ENCODE measurements around the gene HDGFL1. TPM values are rescaled to one million over a fixed set of nuclear protein-coding genes. Genes with fewer than 3 reads are reported as not detected.

The HDGFL1 gene
- total RNA-seq: not detected

DNA sequence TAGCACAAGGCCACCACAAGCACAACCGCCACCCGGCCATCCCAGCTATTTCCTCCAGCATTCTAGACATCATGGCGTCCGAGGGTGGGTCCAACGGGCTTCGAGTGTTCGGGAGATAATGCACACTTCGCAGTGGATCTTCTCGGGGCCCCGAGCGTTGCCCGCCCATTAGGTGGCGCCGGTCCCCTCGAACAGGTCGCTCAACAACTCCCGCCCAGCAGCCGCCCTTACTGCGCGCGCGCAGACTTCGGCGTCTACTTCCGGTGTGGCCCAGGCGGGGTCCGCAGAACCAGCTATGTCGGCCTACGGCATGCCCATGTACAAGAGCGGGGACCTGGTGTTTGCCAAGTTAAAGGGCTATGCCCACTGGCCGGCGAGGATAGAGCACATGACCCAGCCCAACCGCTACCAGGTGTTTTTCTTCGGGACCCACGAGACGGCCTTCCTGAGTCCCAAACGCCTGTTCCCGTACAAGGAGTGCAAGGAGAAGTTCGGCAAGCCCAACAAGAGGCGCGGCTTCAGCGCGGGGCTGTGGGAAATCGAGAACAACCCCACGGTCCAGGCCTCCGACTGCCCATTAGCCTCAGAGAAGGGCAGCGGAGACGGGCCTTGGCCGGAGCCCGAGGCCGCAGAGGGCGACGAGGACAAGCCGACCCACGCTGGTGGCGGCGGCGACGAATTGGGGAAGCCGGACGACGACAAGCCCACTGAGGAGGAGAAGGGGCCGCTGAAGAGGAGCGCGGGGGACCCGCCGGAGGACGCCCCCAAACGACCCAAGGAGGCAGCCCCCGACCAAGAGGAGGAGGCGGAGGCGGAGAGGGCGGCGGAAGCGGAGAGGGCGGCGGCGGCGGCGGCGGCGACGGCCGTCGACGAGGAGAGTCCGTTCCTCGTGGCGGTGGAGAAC, at the start of gene HDGFL1:
TSS of gene HDGFL1 (plus strand) at position 286 of the 904 bp plus-strand sequence. CDS start at position 296, 10 bp downstream.
- no peaks in the 10 kb centered on the region for H3K27me3 Mint-ChIP-seq
- no peak within 1 kb of the TSS for H3K4me3 Mint-ChIP-seq
- ATAC-seq (no peak), DNase-seq (ENCODE audit: low spot score) (no peak)
- no peaks in the 10 kb centered on the region for H3K36me3 Mint-ChIP-seq
- H3K4me1 Mint-ChIP-seq (ENCODE audit: low read depth in 2 of 2): no peaks in the 10 kb centered on the region
- no peak within 1 kb of the TSS for H3K27ac Mint-ChIP-seq
- peaks cover 7% of the 10 kb centered on the region for H3K9me3 Mint-ChIP-seq

GRCh38 chr6:22521035-22521434, 48.3 kb upstream of the HDGFL1 start:
- ATAC-seq: no peak
- Mint-ChIP-seq H3K27ac (no peak overlapping the region), H3K4me1 (ENCODE audit: low read depth in 2 of 2) (no peaks in the 10 kb centered on the region), H3K9me3 (peaks cover 16% of the 10 kb centered on the region), H3K27me3 (no peaks in the 10 kb centered on the region), H3K36me3 (peaks cover 6% of the 10 kb centered on the region), H3K4me3 (no peak overlapping the region)
- DNase-seq (ENCODE audit: low spot score): no peak

DNA sequence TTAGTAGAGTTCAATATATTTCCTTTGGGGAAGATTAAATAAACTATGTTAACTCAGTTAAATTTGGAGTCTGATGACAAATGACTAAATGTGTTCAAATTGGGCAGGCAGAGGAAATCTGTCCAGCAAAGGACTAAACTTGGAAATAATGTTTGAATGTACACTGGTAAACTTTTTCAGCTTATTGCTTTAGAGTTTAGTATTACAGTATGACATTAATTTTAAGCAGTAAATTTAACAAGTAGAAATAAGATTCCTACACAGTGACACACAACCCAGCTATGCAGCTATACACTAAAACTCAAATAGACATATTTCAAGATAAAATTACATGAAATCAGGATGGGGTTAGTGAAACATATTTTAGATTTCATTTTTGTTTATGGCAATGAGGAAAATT, 42.6 kb upstream of the HDGFL1 start:
- H3K36me3 Mint-ChIP-seq: peaks cover 6% of the 10 kb centered on the region
- H3K27ac Mint-ChIP-seq: no peak overlapping the region
- ATAC-seq (no peak), DNase-seq (ENCODE audit: low spot score) (no peak)
- H3K4me1 Mint-ChIP-seq (ENCODE audit: low read depth in 2 of 2): no peaks in the 10 kb centered on the region
- H3K27me3 Mint-ChIP-seq: no peaks in the 10 kb centered on the region
- peaks cover 19% of the 10 kb centered on the region for H3K9me3 Mint-ChIP-seq
- no peak overlapping the region for H3K4me3 Mint-ChIP-seq

DNA sequence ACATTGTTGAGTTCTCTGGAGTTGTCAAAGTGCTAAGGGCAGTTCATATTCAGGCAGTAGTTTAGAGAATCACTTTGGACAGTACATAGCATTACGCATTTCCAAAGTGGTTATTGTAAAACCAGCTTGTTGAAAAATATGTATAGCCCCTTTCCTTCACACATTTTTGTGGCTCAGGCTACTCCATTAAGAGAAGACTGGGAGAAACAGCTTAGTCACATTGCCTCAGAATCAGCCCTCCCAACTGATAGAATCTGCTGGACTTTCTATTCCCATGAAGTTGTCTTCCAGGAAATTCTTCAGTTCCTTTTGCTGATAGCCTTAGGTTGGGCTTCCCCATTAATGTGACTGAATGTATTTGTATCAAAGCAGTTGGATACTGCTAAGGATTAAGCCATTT, 39.5 kb upstream of the HDGFL1 start:
- Mint-ChIP-seq H3K4me1 (ENCODE audit: low read depth in 2 of 2) (no peaks in the 10 kb centered on the region), H3K27me3 (no peaks in the 10 kb centered on the region), H3K9me3 (peaks cover 9% of the 10 kb centered on the region), H3K4me3 (no peak overlapping the region), H3K27ac (no peak overlapping the region), H3K36me3 (no peaks in the 10 kb centered on the region)
- no peak for DNase-seq (ENCODE audit: low spot score)
- ATAC-seq: no peak

DNA sequence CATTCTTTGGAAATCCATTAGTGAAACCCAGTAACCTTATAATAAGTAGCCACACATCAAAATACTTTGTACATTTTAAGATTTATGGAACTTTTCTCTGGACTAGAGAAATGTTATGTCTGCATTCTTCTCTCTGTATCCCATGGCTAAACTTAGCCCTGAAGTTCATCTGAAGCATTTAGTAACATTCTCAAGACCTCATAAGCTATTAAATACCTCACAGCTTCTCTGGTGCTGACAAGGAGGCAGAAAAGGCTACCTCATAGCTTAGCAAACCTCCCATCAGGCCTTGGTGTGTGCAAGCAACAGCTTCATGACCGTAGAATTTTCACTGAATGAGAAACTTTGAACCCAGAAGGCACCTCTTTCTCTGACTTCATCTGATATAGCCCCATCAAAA, 38.9 kb upstream of the HDGFL1 start:
- Mint-ChIP-seq H3K36me3 (no peaks in the 10 kb centered on the region), H3K4me3 (no peak overlapping the region), H3K9me3 (peaks cover 9% of the 10 kb centered on the region), H3K27me3 (no peaks in the 10 kb centered on the region), H3K4me1 (ENCODE audit: low read depth in 2 of 2) (no peaks in the 10 kb centered on the region), H3K27ac (no peak overlapping the region)
- no peak for ATAC-seq
- no peak for DNase-seq (ENCODE audit: low spot score)

DNA sequence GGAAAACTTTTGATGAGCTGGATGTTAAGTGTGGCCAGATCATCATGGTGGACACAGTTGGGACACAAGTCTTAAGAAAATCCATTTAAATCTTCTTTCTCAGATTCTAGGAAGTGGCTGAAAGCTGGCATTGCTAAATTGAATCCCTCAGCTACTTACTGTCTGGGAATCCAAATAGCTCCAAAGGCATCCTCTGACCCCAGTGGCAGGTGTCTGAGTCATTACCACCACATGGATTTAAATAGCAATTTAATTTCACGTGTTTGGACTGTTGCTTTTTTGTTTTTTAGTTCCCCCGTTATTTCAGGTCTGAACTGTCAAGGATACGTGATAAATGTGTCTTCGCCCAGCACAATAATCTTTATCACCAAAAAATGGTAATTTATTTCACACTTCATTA, 33.2 kb upstream of the HDGFL1 start:
- no peaks in the 10 kb centered on the region for H3K36me3 Mint-ChIP-seq
- DNase-seq (ENCODE audit: low spot score) (no peak), ATAC-seq (no peak)
- H3K4me3 Mint-ChIP-seq: no peak overlapping the region
- no peaks in the 10 kb centered on the region for H3K4me1 Mint-ChIP-seq (ENCODE audit: low read depth in 2 of 2)
- no peak overlapping the region for H3K27ac Mint-ChIP-seq
- H3K9me3 Mint-ChIP-seq: peaks cover 8% of the 10 kb centered on the region
- no peaks in the 10 kb centered on the region for H3K27me3 Mint-ChIP-seq

GRCh38 chr6:22544476-22544875, 24.9 kb upstream of the HDGFL1 start:
- Mint-ChIP-seq H3K36me3 (no peaks in the 10 kb centered on the region), H3K27ac (no peak overlapping the region), H3K4me1 (ENCODE audit: low read depth in 2 of 2) (no peaks in the 10 kb centered on the region), H3K9me3 (peaks cover 3% of the 10 kb centered on the region), H3K4me3 (no peak overlapping the region), H3K27me3 (no peaks in the 10 kb centered on the region)
- no peak for ATAC-seq
- DNase-seq (ENCODE audit: low spot score): no peak

DNA sequence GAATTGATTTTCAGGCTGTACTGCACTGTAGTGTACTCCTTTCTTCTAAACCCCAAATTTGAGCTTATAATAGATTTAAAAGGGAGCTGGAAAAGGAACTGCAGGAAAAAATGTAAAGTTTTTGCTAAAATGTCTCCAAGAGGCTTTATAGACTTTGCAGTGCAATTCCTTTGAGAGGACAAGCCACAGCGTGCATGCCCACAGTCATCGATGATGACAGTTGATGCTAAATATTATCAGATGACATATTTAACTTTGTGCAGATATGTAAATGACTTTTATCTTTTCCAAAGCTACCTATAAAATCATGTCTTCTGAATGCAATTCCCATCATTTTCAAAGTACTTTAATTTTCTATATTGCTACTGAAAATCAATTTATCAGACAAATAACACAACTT, 24.3 kb upstream of the HDGFL1 start:
- ATAC-seq: no peak
- no peak for DNase-seq (ENCODE audit: low spot score)
- H3K4me3 Mint-ChIP-seq: no peak overlapping the region

DNA sequence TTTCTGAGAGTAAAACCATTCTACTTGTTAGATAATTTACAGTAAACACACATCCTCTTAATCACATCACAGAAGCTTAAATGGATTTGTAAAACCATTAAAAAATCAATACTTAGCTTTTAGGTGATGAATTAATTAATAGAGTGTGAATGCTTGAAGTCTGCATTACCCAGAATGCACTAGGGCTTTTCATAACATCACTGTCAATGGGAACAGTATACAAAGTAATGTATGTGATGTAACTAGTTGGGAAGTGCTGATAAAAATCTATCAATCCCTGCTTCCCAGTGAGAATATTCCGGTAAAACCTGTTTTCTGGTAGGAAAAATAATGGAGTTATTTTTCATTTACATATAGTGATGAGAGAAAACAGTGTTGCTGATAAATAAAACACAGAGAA, 23.1 kb upstream of the HDGFL1 start:
- H3K36me3 Mint-ChIP-seq: no peaks in the 10 kb centered on the region
- DNase-seq (ENCODE audit: low spot score) (no peak), ATAC-seq (no peak)
- peaks cover 8% of the 10 kb centered on the region for H3K9me3 Mint-ChIP-seq
- H3K27ac Mint-ChIP-seq: no peak overlapping the region
- no peaks in the 10 kb centered on the region for H3K27me3 Mint-ChIP-seq
- no peaks in the 10 kb centered on the region for H3K4me1 Mint-ChIP-seq (ENCODE audit: low read depth in 2 of 2)
- no peak overlapping the region for H3K4me3 Mint-ChIP-seq

More for the DNA sequence above, 24.3 kb upstream of the HDGFL1 start:
- Mint-ChIP-seq H3K27ac (no peak overlapping the region), H3K36me3 (no peaks in the 10 kb centered on the region), H3K4me1 (ENCODE audit: low read depth in 2 of 2) (no peaks in the 10 kb centered on the region), H3K27me3 (no peaks in the 10 kb centered on the region), H3K9me3 (peaks cover 5% of the 10 kb centered on the region)

- DNase-seq (ENCODE audit: low spot score) (no peak), ATAC-seq (no peak)
- Mint-ChIP-seq H3K27ac (no peak overlapping the region), H3K4me3 (no peak overlapping the region), H3K9me3 (peaks cover 9% of the 10 kb centered on the region), H3K27me3 (no peaks in the 10 kb centered on the region), H3K36me3 (no peaks in the 10 kb centered on the region), H3K4me1 (ENCODE audit: low read depth in 2 of 2) (no peaks in the 10 kb centered on the region)
These were observed 18.2 kb upstream of the HDGFL1 start for GRCh38 chr6:22550971-22551670.

- no peak overlapping the region for H3K4me3 Mint-ChIP-seq
- H3K4me1 Mint-ChIP-seq (ENCODE audit: low read depth in 2 of 2): no peaks in the 10 kb centered on the region
- H3K27me3 Mint-ChIP-seq: no peaks in the 10 kb centered on the region
- no peak overlapping the region for H3K27ac Mint-ChIP-seq
- peaks cover 6% of the 10 kb centered on the region for H3K9me3 Mint-ChIP-seq
- ATAC-seq (no peak), DNase-seq (ENCODE audit: low spot score) (no peak)
- no peaks in the 10 kb centered on the region for H3K36me3 Mint-ChIP-seq
These were observed 13.1 kb upstream of the HDGFL1 start for GRCh38 chr6:22556266-22556665.

GRCh38 chr6:22557007-22557406, 12.4 kb upstream of the HDGFL1 start:
- H3K4me3 Mint-ChIP-seq: no peak overlapping the region
- DNase-seq (ENCODE audit: low spot score): no peak
- H3K9me3 Mint-ChIP-seq: peaks cover 6% of the 10 kb centered on the region
- H3K27me3 Mint-ChIP-seq: no peaks in the 10 kb centered on the region
- no peak for ATAC-seq
- H3K36me3 Mint-ChIP-seq: no peaks in the 10 kb centered on the region
- no peaks in the 10 kb centered on the region for H3K4me1 Mint-ChIP-seq (ENCODE audit: low read depth in 2 of 2)
- H3K27ac Mint-ChIP-seq: no peak overlapping the region

- Mint-ChIP-seq H3K4me3 (no peak overlapping the region), H3K4me1 (ENCODE audit: low read depth in 2 of 2) (no peaks in the 10 kb centered on the region), H3K9me3 (peaks cover 6% of the 10 kb centered on the region), H3K36me3 (no peaks in the 10 kb centered on the region), H3K27me3 (no peaks in the 10 kb centered on the region), H3K27ac (no peak overlapping the region)
- DNase-seq (ENCODE audit: low spot score) (no peak), ATAC-seq (no peak)
These were observed 11.0 kb upstream of the HDGFL1 start for GRCh38 chr6:22558288-22558882.

- DNase-seq (ENCODE audit: low spot score) (no peak), ATAC-seq (no peak)
- Mint-ChIP-seq H3K9me3 (peaks cover 3% of the 10 kb centered on the region), H3K36me3 (no peaks in the 10 kb centered on the region), H3K27ac (no peak overlapping the region), H3K4me1 (ENCODE audit: low read depth in 2 of 2) (no peaks in the 10 kb centered on the region), H3K27me3 (no peaks in the 10 kb centered on the region), H3K4me3 (no peak overlapping the region)
These were observed 512 bp upstream of the HDGFL1 start for GRCh38 chr6:22568854-22569253.
